DND-41 (cell line): ENCODE data around the gene LDHA.

Experiments used
- CTCF ChIP-seq: IDR thresholded peaks from 2 replicates; pipeline ENCODE4 v1.5.1; 2012; ENCODE audit warnings: borderline replicate concordance, low read length, moderate library complexity, mild to moderate bottlenecking; ENCODE audit not compliant: poor library complexity, severe bottlenecking; ENCODE audit errors: extremely low read depth
- EZH2 ChIP-seq: IDR thresholded peaks from 3 replicates; pipeline ENCODE4 v1.6.1; 2012; ENCODE audit warnings: borderline replicate concordance, low read depth, mild to moderate bottlenecking, moderate library complexity, low read length, inconsistent platforms; ENCODE audit not compliant: severe bottlenecking

- TF ChIP-seq EZH2 (no peak), CTCF (no peak)
Observed at GRCh38 chr11:18364495-18365073, 29.8 kb upstream of the LDHA start.
